GM12878 (cell line): ENCODE measurements around the gene LRRC53. TPM values are rescaled to one million over a fixed set of nuclear protein-coding genes. Genes with fewer than 3 reads are reported as not detected.

Source experiments
- ATAC-seq: fragments of 200-7000 bp; cut with Tn5 transposase; 3 replicates; pipeline ENCODE4 v1.9.1; 2020; ENCODE audit warnings: mild to moderate bottlenecking, moderate library complexity
- BruUV-seq: library from RNA; stranded (reverse); fragments of 400-500 nt; replicated peaks from 2 replicates; lab custom pipeline; 2021; lab: Mats Ljungman, UMichigan
- CTCF ChIA-PET: fragments of 300-600 bp; sonication (Branson Sonifier 250); formaldehyde crosslinking; extraction: SDS; loops from one replicate; lab custom pipeline; 2021; ENCODE audit warnings: inconsistent platforms; lab: Yijun Ruan, JAX
- POLR2A ChIA-PET: fragments of 350-600 bp; formaldehyde crosslinking; extraction: SDS; loops from one replicate; lab custom pipeline; 2021; ENCODE audit warnings: inconsistent platforms; lab: Charles Lee
- RAD21 ChIA-PET: fragments of 300-600 bp; sonication (Branson Sonifier 250); formaldehyde crosslinking; loops from one replicate; lab custom pipeline; 2023; ENCODE audit warnings: antibody characterized with exemption; ENCODE audit not compliant: unreplicated experiment; lab: Charles Lee
- SMC1A ChIA-PET: fragments of 300-600 bp; sonication (Branson Sonifier 250); formaldehyde crosslinking; loops from one replicate; lab custom pipeline; 2023; ENCODE audit not compliant: unreplicated experiment, uncharacterized antibody; lab: Charles Lee
- DNase-seq: peaks from one replicate; pipeline ENCODE4 v3.0.0-alpha.2; 2011; ENCODE audit warnings: low read depth, low spot score
- FAIRE-seq: peaks from 3 replicates; lab custom pipeline; 2011; peaks lifted over from hg19 to GRCh38; lab: Jason Lieb, UNC
- H2AFZ ChIP-seq: 2 replicates; pipeline ENCODE4 v1.6.0; 2011; ENCODE audit warnings: low read depth, low read length, control low read depth; ENCODE audit not compliant: control insufficient read depth
- H3K27ac ChIP-seq: 2 replicates; pipeline ENCODE4 v1.5.1; 2011; ENCODE audit warnings: control low read depth; ENCODE audit not compliant: control insufficient read depth, insufficient read depth
- H3K27me3 ChIP-seq, 2 experiments: replicated peaks in 1 of 2; 2 replicates each; pipeline versions ENCODE4 v1.6.0 to v1.6.1; 2011; ENCODE audit warnings: low read length in 1 of 2; ENCODE audit not compliant: control insufficient read depth in 2 of 2, insufficient read depth in 2 of 2
- H3K36me3 ChIP-seq, 2 experiments: 2 replicates each; pipeline ENCODE4 v1.5.1; 2011; ENCODE audit warnings: low read length in 1 of 2; ENCODE audit not compliant: control insufficient read depth in 2 of 2, insufficient read depth in 2 of 2
- H3K4me1 ChIP-seq: 2 replicates; pipeline ENCODE4 v1.6.1; 2011; ENCODE audit warnings: mild to moderate bottlenecking, low read length, moderate library complexity, mixed read lengths; ENCODE audit not compliant: control insufficient read depth, insufficient read depth
- H3K4me2 ChIP-seq: 2 replicates; pipeline ENCODE4 v1.6.0; 2011; ENCODE audit warnings: control low read depth; ENCODE audit not compliant: control insufficient read depth, insufficient read depth
- H3K4me3 ChIP-seq: fragments of 200-600 bp; sonication (generic); 2 replicates; pipeline ENCODE4 v1.5.1; 2016
- H3K79me2 ChIP-seq: 2 replicates; pipeline ENCODE4 v1.6.0; 2011; ENCODE audit warnings: low read length; ENCODE audit not compliant: control insufficient read depth, insufficient read depth
- H3K9ac ChIP-seq: 2 replicates; pipeline ENCODE4 v1.8.0; 2011; ENCODE audit warnings: low read length, control low read depth, mixed read lengths; ENCODE audit not compliant: control insufficient read depth, insufficient read depth
- H3K9me3 ChIP-seq: replicated peaks from 3 replicates; pipeline ENCODE4 v1.5.1; 2011; ENCODE audit warnings: mild to moderate bottlenecking, low read length; ENCODE audit not compliant: control insufficient read depth, insufficient read depth
- H4K20me1 ChIP-seq: 2 replicates; pipeline ENCODE4 v1.6.0; 2011; ENCODE audit not compliant: control insufficient read depth, insufficient read depth
- CHD4 ChIP-seq: fragments of 200-600 bp; sonication (generic); IDR thresholded peaks from 2 replicates; pipeline ENCODE4 v1.6.1; 2016; ENCODE audit warnings: mild to moderate bottlenecking
- EED ChIP-seq: sonication (generic); IDR thresholded peaks from 2 replicates; pipeline ENCODE4 v1.6.1; 2016; ENCODE audit warnings: antibody characterized with exemption, low read depth
- LARP7 ChIP-seq: fragments of 450-650 bp; IDR thresholded peaks from 2 replicates; pipeline ENCODE4 v1.6.1; 2017; ENCODE audit warnings: mild to moderate bottlenecking
- SMAD1 ChIP-seq: fragments of 450-650 bp; IDR thresholded peaks from 2 replicates; pipeline ENCODE4 v1.6.1; 2018; ENCODE audit warnings: mild to moderate bottlenecking, low read depth; ENCODE audit not compliant: partially characterized antibody
- WGBS: methylation state at CpG from one replicate; pipeline ENCODE4 v1.1.6; 2016; ENCODE audit warnings: low lambda C conversion rate; ENCODE audit not compliant: insufficient replicate concordance, insufficient coverage; ENCODE audit errors: missing lambda C conversion rate; 5-methylcytosine and 5-hydroxymethylcytosine counted together
- in situ Hi-C: fragments of 300-500 bp; cut with MboI; formaldehyde crosslinking; loops from 9 replicates; pipeline ENCODE4 v1.14.3; 2018; ENCODE audit warnings: mixed read lengths
- intact Hi-C: fragments of 100-400 bp; cut with micrococcal nuclease; formaldehyde crosslinking; loops from one replicate; pipeline ENCODE4 v1.14.2; 2022; ENCODE audit not compliant: unreplicated experiment
- polyA plus RNA-seq, 11 experiments: library from polyadenylated mRNA; depleted of rRNA in 4 of 11; unstranded in 6 of 11; stranded (reverse) in 5 of 11; fragments of >200 nt; fragmentation: Nextera tagmentation in 4 of 11; fragmentation: Illumina TruSeq in 1 of 11; extraction: Ambion mirVana in 4 of 11; extraction: Trizol in 1 of 11; gene quantifications; 1 replicate in 1 of 11; 2 replicates in 10 of 11; pipeline versions ENCODE4 v1.2.1 to v1.2.3, GENCODE V29; 2011 to 2016; ENCODE audit warnings: inconsistent platforms in 2 of 11, missing spikeins in 2 of 11, low read depth in 1 of 11
- total RNA-seq, 4 experiments: library from RNA; depleted of rRNA in 3 of 4; stranded (reverse); fragments of >200 nt in 3 of 4; fragmentation: Illumina TruSeq in 1 of 4; extraction: Trizol in 1 of 4; gene quantifications; 2 replicates each; pipeline versions ENCODE4 v1.2.1 to v1.2.3, GENCODE V29; 2013 to 2021

The LRRC53 gene
- total and polyA plus RNA-seq, 10 of the 15 experiments (the other 5 are each of a cell fraction or from before 2014, with no cell fraction given): not detected

- no TSS peak for BruUV-seq
- TF ChIP-seq LARP7 (no peak), CHD4 (no peak), EED (no peak), SMAD1 (no peak)
- Histone ChIP-seq H4K20me1 (no peaks in the 10 kb centered on the region), H3K27me3 (no peaks in the 10 kb centered on the region), H3K9ac (no peak overlapping the region), H3K9me3 (no peaks in the 10 kb centered on the region), H3K79me2 (no peaks in the 10 kb centered on the region), H3K27ac (no peak overlapping the region), H3K4me3 (no peak overlapping the region), H3K4me1 (no peaks in the 10 kb centered on the region), H2AFZ (no peak overlapping the region), H3K36me3 (no peaks in the 10 kb centered on the region), H3K4me2 (no peak overlapping the region)
- 52% methylated on average over 2 of the region's 2 CpGs for WGBS
- FAIRE-seq: no peak
- in situ Hi-C loops: no loop called here
- RAD21 ChIA-PET: no interaction called here
- CTCF ChIA-PET: no interaction called here
- no peak for DNase-seq
- ATAC-seq: no peak
- POLR2A ChIA-PET: no interaction called here
- intact Hi-C loops: no loop called here
- SMC1A ChIA-PET: interaction anchor here (1.6 kb wide), 1 partner anchor 20 kb away, joined by 3 read pairs; no protein-coding TSS in a partner anchor
Observed at GRCh38 chr1:74420467-74420866, 91.9 kb downstream of the LRRC53 start.

Other genes with a start within 250 kb of the LRRC53 start
- under 0.01 TPM in 1 of 2 replicates, not detected in the other for gene ERICH3, start 161.2 kb upstream of the LRRC53 start, total RNA-seq (2014; rRNA removed)
- gene ERICH3, start 161.2 kb upstream of the LRRC53 start, total RNA-seq (2014; rRNA removed; fragmentation: Illumina TruSeq; extraction: Trizol): 0.09 TPM in 1 of 2 replicates, not detected in the other
- gene ERICH3, start 161.2 kb upstream of the LRRC53 start, total RNA-seq (2021): not detected in 2 replicates
- 0.08 and 0.17 TPM in 2 replicates for gene ERICH3, start 161.2 kb upstream of the LRRC53 start, polyA plus RNA-seq (2011; rRNA removed)
- 0.03 TPM in 1 of 2 replicates, not detected in the other for gene ERICH3, start 161.2 kb upstream of the LRRC53 start, polyA plus RNA-seq (2014; fragmentation: Illumina TruSeq; extraction: Trizol)
- gene ERICH3, start 161.2 kb upstream of the LRRC53 start, polyA plus RNA-seq (2014; fragmentation: Nextera tagmentation; extraction: Ambion mirVana): not detected
- 0.05 TPM in 1 of 2 replicates, not detected in the other for gene ERICH3, start 161.2 kb upstream of the LRRC53 start, polyA plus RNA-seq (2014; rRNA removed)
- not detected for gene ERICH3, start 161.2 kb upstream of the LRRC53 start, polyA plus RNA-seq (2016; fragmentation: Nextera tagmentation; extraction: Ambion mirVana)
- gene CRYZ, start 220.4 kb upstream of the LRRC53 start, total RNA-seq (2014; rRNA removed): 54.2 and 73.9 TPM in 2 replicates
- 58.2 and 64.2 TPM in 2 replicates for gene CRYZ, start 220.4 kb upstream of the LRRC53 start, total RNA-seq (2014; rRNA removed; fragmentation: Illumina TruSeq; extraction: Trizol)
- 53.4 and 55.9 TPM in 2 replicates for gene CRYZ, start 220.4 kb upstream of the LRRC53 start, total RNA-seq (2021)
- 194 and 284 TPM in 2 replicates for gene CRYZ, start 220.4 kb upstream of the LRRC53 start, polyA plus RNA-seq (2011; rRNA removed)
- gene CRYZ, start 220.4 kb upstream of the LRRC53 start, polyA plus RNA-seq (2014; fragmentation: Illumina TruSeq; extraction: Trizol): 76.6 and 88.1 TPM in 2 replicates
- 100 to 1,000 TPM; 108 to 137 TPM for gene CRYZ, start 220.4 kb upstream of the LRRC53 start, polyA plus RNA-seq (2014; fragmentation: Nextera tagmentation; extraction: Ambion mirVana)
- gene CRYZ, start 220.4 kb upstream of the LRRC53 start, polyA plus RNA-seq (2014; rRNA removed): 54.8 and 61.3 TPM in 2 replicates
- 10 to 100 TPM; 83.0 to 84.9 TPM for gene CRYZ, start 220.4 kb upstream of the LRRC53 start, polyA plus RNA-seq (2016; fragmentation: Nextera tagmentation; extraction: Ambion mirVana)
- gene TYW3, start 220.5 kb upstream of the LRRC53 start, total RNA-seq (2014; rRNA removed): 18.6 and 21.7 TPM in 2 replicates
- gene TYW3, start 220.5 kb upstream of the LRRC53 start, total RNA-seq (2014; rRNA removed; fragmentation: Illumina TruSeq; extraction: Trizol): 30.6 and 33.6 TPM in 2 replicates
- gene TYW3, start 220.5 kb upstream of the LRRC53 start, total RNA-seq (2021): 29.6 and 31.8 TPM in 2 replicates
- 54.0 and 81.4 TPM in 2 replicates for gene TYW3, start 220.5 kb upstream of the LRRC53 start, polyA plus RNA-seq (2011; rRNA removed)
- 49.0 and 70.8 TPM in 2 replicates for gene TYW3, start 220.5 kb upstream of the LRRC53 start, polyA plus RNA-seq (2014; fragmentation: Illumina TruSeq; extraction: Trizol)
- gene TYW3, start 220.5 kb upstream of the LRRC53 start, polyA plus RNA-seq (2014; fragmentation: Nextera tagmentation; extraction: Ambion mirVana): 10 to 100 TPM; 43.9 to 54.4 TPM
- 18.1 and 21.3 TPM in 2 replicates for gene TYW3, start 220.5 kb upstream of the LRRC53 start, polyA plus RNA-seq (2014; rRNA removed)
- gene TYW3, start 220.5 kb upstream of the LRRC53 start, polyA plus RNA-seq (2016; fragmentation: Nextera tagmentation; extraction: Ambion mirVana): 10 to 100 TPM; 31.9 to 32.0 TPM